ENCODE data around the gene PCNX1. TPM values are rescaled to one million over a fixed set of nuclear protein-coding genes. Genes with fewer than 3 reads are reported as not detected.
"Not testable (repeated sequence)": the region's sequence is repeated elsewhere in the genome, so short reads cannot be mapped to it uniquely, and the experiment has no call there.

The PCNX1 gene
- total RNA-seq, 1 donor from 2014 or later = 77.2 TPM

DNA sequence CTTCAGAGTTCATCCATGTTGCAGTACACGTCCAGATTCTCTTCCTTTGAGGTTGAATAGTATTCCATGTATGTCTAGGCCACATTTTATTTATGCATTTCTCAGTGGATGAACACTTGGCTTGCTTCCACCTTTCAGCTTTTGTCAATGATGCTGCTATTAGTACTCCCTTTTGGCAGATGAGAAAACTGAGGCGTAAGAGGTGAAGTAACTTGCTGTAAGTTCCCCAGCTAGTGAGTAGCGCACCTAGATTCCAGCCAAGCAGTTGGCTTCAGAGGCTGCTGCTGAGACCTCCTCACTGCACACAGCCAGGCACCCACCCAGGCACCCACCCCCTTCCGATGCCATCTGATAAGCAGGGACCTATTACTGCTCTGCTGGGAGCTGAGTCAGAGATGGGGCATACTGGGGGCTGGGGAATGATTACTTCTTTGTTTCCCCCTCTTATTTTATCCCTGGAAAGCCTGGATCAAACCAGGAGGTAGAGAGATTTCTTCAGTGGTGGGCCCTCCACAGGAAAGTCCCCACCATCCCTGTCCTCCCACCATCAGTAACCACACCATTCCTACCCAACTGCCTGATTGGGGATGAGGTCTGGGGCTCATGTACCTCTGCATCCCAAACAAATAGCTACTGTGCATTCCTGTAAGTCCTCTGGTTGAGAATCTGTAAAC lies 234.6 kb downstream of the PCNX1 start:
- no peak overlapping the region for H3K27ac Mint-ChIP-seq
- H3K9me3 Mint-ChIP-seq = peaks cover 6% of the 10 kb centered on the region
- no peaks in the 10 kb centered on the region for H3K36me3 Mint-ChIP-seq
- TF ChIP-seq, protein P1, sequence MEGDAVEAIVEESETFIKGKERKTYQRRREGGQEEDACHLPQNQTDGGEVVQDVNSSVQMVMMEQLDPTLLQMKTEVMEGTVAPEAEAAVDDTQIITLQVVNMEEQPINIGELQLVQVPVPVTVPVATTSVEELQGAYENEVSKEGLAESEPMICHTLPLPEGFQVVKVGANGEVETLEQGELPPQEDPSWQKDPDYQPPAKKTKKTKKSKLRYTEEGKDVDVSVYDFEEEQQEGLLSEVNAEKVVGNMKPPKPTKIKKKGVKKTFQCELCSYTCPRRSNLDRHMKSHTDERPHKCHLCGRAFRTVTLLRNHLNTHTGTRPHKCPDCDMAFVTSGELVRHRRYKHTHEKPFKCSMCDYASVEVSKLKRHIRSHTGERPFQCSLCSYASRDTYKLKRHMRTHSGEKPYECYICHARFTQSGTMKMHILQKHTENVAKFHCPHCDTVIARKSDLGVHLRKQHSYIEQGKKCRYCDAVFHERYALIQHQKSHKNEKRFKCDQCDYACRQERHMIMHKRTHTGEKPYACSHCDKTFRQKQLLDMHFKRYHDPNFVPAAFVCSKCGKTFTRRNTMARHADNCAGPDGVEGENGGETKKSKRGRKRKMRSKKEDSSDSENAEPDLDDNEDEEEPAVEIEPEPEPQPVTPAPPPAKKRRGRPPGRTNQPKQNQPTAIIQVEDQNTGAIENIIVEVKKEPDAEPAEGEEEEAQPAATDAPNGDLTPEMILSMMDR (IDR thresholded peaks at IDR 0.05; ENCODE audit: unreplicated experiment) = no peak
- peaks cover 5% of the 10 kb centered on the region for H3K4me1 Mint-ChIP-seq
- H3K4me3 Mint-ChIP-seq = no peak overlapping the region
- DNase-seq (ENCODE audit: low spot score in 2 of 2, unreplicated experiment in 2 of 2) = no peak
- no peaks in the 10 kb centered on the region for H3K27me3 Mint-ChIP-seq (ENCODE audit: low read depth)

DNA sequence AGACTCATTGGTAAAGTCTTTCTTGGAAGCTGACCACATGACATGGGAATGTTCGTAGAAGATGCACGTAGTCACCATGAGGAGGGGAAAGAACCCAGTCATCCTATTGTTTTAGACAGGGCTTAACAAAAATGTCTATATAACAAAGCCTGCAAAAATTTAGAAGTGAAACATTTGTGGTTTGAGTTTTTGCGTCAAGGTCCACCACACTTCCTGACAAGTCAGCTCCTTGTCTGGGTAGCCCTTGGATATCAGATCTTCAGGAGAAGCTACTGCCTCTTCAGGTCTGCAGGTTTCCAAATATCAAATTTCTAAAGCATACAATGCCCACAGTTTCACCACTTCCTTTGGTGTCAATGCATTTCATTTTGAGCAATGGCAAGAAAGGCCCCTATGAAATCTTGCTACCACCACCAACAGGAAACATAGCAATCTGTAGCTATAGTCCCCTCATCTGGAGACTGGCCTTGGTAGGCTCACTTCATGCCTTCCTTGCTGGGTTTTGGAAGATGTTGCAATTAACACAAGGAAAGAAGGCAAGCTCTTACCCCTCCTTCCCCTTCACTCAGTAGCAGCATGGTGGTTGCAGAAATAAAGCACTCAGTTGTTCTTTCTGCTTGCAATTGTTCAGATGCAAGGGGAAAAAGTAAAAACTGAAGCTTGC lies 235.2 kb downstream of the PCNX1 start:
- no peaks in the 10 kb centered on the region for H3K36me3 Mint-ChIP-seq
- TF ChIP-seq, protein P1 (IDR thresholded peaks at IDR 0.05; ENCODE audit: unreplicated experiment) = no peak
- DNase-seq (ENCODE audit: low spot score in 2 of 2, unreplicated experiment in 2 of 2) = no peak
- no peak overlapping the region for H3K27ac Mint-ChIP-seq
- H3K9me3 Mint-ChIP-seq = no peaks in the 10 kb centered on the region
- H3K4me1 Mint-ChIP-seq = peaks cover 5% of the 10 kb centered on the region
- no peak overlapping the region for H3K4me3 Mint-ChIP-seq
- no peaks in the 10 kb centered on the region for H3K27me3 Mint-ChIP-seq (ENCODE audit: low read depth)

DNA sequence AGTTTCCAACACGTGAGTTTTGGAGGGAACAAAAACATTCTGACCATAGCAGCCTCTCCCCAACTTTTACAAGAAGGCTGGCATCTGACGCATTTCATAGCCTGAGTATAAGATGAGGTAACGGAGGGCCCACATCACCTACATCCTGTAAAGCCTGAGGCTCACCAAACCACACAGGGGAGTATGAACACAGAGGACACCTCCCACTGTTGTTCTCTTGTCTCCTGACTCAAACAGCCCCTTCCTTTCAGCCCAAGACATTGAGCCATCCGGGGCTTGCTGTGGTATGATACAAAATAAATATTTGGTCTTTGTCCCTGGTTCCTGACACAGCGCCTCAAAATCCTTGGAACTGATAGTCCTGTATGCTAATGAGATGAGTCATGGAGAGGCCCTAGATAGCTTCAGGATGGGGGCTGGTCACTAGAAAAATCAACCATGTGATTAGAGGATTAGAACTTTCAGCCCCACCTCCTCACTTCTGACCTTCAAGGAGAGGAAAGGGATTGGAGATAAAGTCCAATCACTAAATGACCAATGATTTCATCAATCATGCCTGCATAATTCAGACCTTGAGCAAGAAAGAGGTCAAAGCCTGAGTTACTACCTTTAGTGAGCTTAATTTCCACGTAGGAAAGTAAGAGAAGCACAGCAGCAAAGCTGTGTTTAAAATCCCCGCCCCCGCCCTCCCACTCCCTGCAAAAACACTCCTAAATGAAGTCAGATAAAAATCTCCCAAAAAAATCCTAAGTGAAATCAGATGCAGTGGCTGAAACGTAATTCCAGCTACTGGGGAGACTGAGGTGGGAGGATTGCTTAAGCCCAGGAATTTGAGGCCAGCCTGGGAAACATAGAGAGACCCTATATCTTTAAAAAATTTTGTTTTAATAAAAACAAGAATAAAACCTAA lies 236.4 kb downstream of the PCNX1 start:
- peaks cover 9% of the 10 kb centered on the region for H3K9me3 Mint-ChIP-seq
- no peak overlapping the region for H3K27ac Mint-ChIP-seq
- TF ChIP-seq, protein P1 (IDR thresholded peaks at IDR 0.05; ENCODE audit: unreplicated experiment) = no peak
- no peaks in the 10 kb centered on the region for H3K36me3 Mint-ChIP-seq
- no peak overlapping the region for H3K4me3 Mint-ChIP-seq
- no peak for DNase-seq (ENCODE audit: low spot score in 2 of 2, unreplicated experiment in 2 of 2)
- H3K27me3 Mint-ChIP-seq (ENCODE audit: low read depth) = no peaks in the 10 kb centered on the region
- peaks cover 5% of the 10 kb centered on the region for H3K4me1 Mint-ChIP-seq

DNA sequence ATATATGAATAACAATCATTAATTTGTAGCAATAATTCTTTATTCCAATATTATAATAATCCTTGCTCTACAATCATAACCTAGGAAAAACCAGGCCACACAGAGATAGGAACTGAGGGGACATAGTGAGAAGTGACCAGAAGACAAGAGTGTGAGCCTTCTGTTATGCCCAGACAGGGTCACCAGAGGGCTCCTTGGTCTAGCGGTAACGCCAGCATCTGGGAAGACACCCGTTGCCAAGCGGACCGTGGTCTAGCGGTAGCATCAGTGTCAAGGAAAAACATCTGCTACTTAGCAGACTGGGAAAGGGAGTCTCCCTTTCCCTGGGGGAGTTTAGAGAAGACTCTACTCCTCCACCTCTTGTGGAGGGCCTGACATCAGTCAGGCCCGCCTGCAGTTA lies 240.1 kb downstream of the PCNX1 start:
- H3K4me3 Mint-ChIP-seq; H3K4me1 Mint-ChIP-seq; DNase-seq (ENCODE audit: low spot score in 2 of 2, unreplicated experiment in 2 of 2); H3K27ac Mint-ChIP-seq; H3K27me3 Mint-ChIP-seq (ENCODE audit: low read depth); H3K36me3 Mint-ChIP-seq: not testable (repeated sequence)
- H3K9me3 Mint-ChIP-seq = peaks cover 36% of the 10 kb centered on the region

DNA sequence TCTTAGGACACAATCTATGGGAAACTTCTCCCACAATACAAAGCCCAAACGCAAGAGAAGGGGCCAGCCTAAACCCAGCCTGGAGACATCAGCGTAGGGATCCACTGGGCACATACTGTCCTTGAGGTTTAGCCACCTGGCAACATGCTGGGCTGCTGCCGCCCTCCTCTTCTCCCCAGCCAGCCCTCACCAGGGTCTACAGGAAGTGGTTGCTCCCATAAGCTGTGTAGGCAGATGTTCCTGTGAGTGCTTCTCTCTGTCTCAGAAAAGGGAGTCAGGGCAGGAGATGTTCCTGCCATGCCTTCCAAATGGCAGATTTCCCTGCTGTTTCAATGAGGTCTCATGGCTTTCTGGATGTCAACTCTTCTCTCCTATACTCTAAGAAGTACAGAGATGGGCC lies 241.4 kb downstream of the PCNX1 start:
- Mint-ChIP-seq H3K4me1 (peaks cover 1% of the 10 kb centered on the region), H3K27ac (no peak overlapping the region), H3K27me3 (ENCODE audit: low read depth) (no peaks in the 10 kb centered on the region), H3K9me3 (peaks cover 36% of the 10 kb centered on the region), H3K4me3 (no peak overlapping the region), H3K36me3 (no peaks in the 10 kb centered on the region)
- DNase-seq (ENCODE audit: low spot score in 2 of 2, unreplicated experiment in 2 of 2) = no peak
- TF ChIP-seq, protein P1 (IDR thresholded peaks at IDR 0.05; ENCODE audit: unreplicated experiment) = no peak

DNA sequence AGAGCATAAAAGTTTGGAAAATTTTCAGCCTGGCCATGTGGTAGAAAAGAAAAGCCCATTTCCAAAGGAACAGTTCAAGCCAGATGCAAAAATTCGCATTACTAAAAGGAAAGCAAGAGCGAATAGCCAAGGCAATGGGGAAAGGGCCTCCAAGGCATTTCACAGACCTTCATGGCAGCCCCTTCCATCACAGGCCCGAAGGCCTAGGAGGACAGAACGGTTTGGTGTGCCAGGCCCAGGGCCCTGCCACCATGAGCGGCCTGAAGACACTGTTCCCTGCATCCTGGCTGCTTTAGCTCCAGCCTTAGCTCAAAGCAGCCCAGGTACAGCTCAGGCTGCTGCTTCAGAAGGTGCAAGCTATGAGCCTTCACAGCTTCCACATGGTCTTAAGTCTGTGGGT lies 243.5 kb downstream of the PCNX1 start:
- Mint-ChIP-seq H3K27me3 (ENCODE audit: low read depth) (no peaks in the 10 kb centered on the region), H3K4me3 (no peak overlapping the region), H3K9me3 (peaks cover 40% of the 10 kb centered on the region), H3K36me3 (no peaks in the 10 kb centered on the region), H3K4me1 (no peaks in the 10 kb centered on the region), H3K27ac (no peak overlapping the region)
- TF ChIP-seq, protein P1 (IDR thresholded peaks at IDR 0.05; ENCODE audit: unreplicated experiment) = no peak
- DNase-seq (ENCODE audit: low spot score in 2 of 2, unreplicated experiment in 2 of 2) = no peak

Data from mesothelial cell of epicardium (in vitro differentiated cells).